IPS DF 6.9 (cell line): ENCODE measurements around the gene HYAL1.
"Not testable (repeated sequence)": the region's sequence is repeated elsewhere in the genome, so short reads cannot be mapped to it uniquely, and the experiment has no call there.

Experiments
- DNase-seq: peaks from one replicate; pipeline ENCODE4 v3.0.0-alpha.2; 2013; ENCODE audit warnings: low read depth, low spot score
- H3K27ac ChIP-seq: one replicate; pipeline ENCODE4 v1.5.1; 2013; ENCODE audit warnings: low read length, control low read depth
- H3K27me3 ChIP-seq: 2 replicates; pipeline ENCODE4 v1.6.1; 2013; ENCODE audit warnings: mild to moderate bottlenecking, low read length; ENCODE audit not compliant: control insufficient read depth, insufficient read depth
- H3K36me3 ChIP-seq: 2 replicates; pipeline ENCODE4 v1.6.1; 2013; ENCODE audit warnings: low read length; ENCODE audit not compliant: control insufficient read depth, insufficient read depth
- H3K4me1 ChIP-seq: 2 replicates; pipeline ENCODE4 v1.6.1; 2013; ENCODE audit warnings: low read length; ENCODE audit not compliant: control insufficient read depth, insufficient read depth
- H3K4me3 ChIP-seq: 2 replicates; pipeline ENCODE4 v1.5.1; 2013; ENCODE audit warnings: mild to moderate bottlenecking, low read length
- H3K9me3 ChIP-seq: 2 replicates; pipeline ENCODE4 v1.6.1; 2013; ENCODE audit warnings: low read length, inconsistent platforms; ENCODE audit not compliant: control insufficient read depth, insufficient read depth
- WGBS: extraction: QIAGEN DNeasy Blood & Tissue Kit; methylation state at CpG from one replicate; pipeline ENCODE4 v1.1.7; 2013; ENCODE audit warnings: mixed read lengths, missing lambda C conversion rate; ENCODE audit not compliant: insufficient read length, insufficient coverage; 5-methylcytosine and 5-hydroxymethylcytosine counted together

HYAL1 gene

DNA sequence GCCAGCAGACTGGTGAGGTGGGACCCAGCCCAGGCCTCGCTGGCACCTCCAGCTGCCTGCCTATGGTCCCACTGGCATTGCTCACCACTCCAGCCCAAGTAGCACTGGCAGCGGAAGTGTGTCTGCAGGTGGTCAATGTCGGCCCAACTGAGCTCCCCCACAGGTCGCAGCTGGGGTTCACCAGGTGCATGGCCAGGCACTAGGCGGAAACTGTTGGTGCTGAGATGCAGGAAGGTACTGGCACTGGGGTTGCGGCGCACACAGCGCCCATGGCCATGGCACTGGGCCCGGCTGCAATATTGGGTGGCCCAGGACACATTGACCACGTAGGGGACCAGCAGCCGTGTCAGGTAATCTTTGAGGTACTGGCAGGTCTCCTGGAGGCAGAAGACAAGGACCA, 14.8 kb upstream of the HYAL1 start:
- no peaks in the 10 kb centered on the region for H3K27me3 ChIP-seq
- no peak overlapping the region for H3K4me3 ChIP-seq
- peaks cover 27% of the 10 kb centered on the region for H3K36me3 ChIP-seq
- no peak overlapping the region for H3K27ac ChIP-seq
- WGBS: no CpG with 5 or more reads among the region's 11 CpGs
- peaks cover 5% of the 10 kb centered on the region; the same call in 1 of the 2 replicates for H3K4me1 ChIP-seq
- no peak for DNase-seq
- no peaks in the 10 kb centered on the region for H3K9me3 ChIP-seq

DNA sequence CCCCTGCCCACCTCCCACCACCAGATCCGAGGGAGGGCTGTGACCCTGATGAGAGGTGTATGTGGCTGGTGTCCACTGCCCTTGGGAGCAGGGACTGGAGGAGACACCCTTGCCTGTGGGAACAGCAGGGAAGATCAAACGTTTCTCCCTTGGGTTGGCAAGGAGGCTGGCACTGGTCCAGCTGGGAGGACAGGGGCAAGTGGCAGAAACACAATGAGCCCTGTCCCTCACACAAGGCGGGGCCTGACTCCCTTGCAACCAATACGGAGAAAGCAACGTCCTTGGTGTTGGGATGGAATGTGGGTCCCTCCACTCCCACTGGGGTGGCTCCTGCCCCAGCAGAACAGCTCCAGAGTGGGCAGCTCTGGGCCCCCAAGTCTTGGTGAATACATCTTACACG, 13.9 kb upstream of the HYAL1 start:
- no peak for DNase-seq
- no peaks in the 10 kb centered on the region for H3K27me3 ChIP-seq
- H3K4me1 ChIP-seq: peaks cover 5% of the 10 kb centered on the region; the same call in 1 of the 2 replicates
- no peak overlapping the region for H3K27ac ChIP-seq
- no peaks in the 10 kb centered on the region for H3K9me3 ChIP-seq
- no CpG with 5 or more reads among the region's 6 CpGs for WGBS
- peaks cover 27% of the 10 kb centered on the region for H3K36me3 ChIP-seq
- no peak overlapping the region for H3K4me3 ChIP-seq

DNA sequence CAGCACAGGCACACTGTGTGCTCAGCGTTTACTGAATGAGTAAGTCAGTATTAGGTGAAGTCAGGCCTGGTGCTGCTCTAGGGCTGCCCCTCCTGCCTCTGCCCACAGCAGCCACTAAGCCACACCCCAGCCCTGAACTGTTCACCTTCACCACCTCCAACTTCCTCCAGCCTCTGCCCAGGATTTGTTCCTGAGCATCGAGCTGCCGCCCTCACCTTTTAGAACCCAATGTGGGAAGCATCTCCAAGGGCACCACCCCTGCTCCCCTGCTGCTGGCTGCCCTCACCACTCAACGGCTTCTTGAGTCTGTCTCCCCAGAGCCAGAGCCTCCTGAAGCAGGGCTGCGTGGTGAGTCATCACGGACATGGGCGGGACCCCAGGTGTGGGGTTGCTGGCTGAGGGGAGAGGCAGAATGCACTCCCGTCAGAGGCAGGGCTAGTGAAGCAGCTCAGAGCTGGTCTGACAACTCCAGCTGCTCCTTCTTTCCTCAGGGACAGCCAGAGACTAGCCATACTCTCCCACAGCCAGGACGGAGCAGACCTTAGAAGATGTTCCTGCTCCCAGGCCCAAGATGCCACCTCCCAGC, 13.4 kb upstream of the HYAL1 start:
- Histone ChIP-seq H3K36me3 (peaks cover 27% of the 10 kb centered on the region), H3K4me1 (peaks cover 5% of the 10 kb centered on the region; the same call in 1 of the 2 replicates), H3K4me3 (no peak overlapping the region), H3K27me3 (no peaks in the 10 kb centered on the region), H3K9me3 (no peaks in the 10 kb centered on the region), H3K27ac (no peak overlapping the region)
- no CpG with 5 or more reads among the region's 9 CpGs for WGBS
- no peak for DNase-seq

DNA sequence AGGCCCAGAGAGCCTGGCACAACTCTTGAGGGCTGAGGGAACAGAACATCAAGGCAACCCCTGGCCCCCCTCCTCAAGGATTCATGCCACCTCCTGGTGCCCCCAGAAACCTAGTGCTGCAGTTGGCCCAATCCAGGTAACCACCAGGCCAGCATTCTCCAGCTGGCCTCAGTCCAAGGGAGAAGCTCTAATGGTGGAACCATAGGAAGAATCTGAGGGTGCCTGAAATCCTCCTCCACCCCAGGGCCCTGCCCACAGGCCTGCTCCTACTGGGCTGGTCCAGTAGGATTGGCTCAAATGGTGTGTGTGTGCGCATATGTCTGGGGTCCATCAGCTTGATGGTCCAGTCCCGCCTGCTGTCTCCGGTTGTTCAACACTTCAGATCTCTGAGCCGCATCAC, 11.4 kb upstream of the HYAL1 start:
- H3K9me3 ChIP-seq: no peaks in the 10 kb centered on the region
- no peak overlapping the region for H3K27ac ChIP-seq
- H3K4me3 ChIP-seq: no peak overlapping the region
- peaks cover 27% of the 10 kb centered on the region for H3K36me3 ChIP-seq
- DNase-seq: no peak
- H3K4me1 ChIP-seq: peaks cover under 1% of the 10 kb centered on the region; the same call in 1 of the 2 replicates
- WGBS: no CpG with 5 or more reads among the region's 4 CpGs
- no peaks in the 10 kb centered on the region for H3K27me3 ChIP-seq

DNA sequence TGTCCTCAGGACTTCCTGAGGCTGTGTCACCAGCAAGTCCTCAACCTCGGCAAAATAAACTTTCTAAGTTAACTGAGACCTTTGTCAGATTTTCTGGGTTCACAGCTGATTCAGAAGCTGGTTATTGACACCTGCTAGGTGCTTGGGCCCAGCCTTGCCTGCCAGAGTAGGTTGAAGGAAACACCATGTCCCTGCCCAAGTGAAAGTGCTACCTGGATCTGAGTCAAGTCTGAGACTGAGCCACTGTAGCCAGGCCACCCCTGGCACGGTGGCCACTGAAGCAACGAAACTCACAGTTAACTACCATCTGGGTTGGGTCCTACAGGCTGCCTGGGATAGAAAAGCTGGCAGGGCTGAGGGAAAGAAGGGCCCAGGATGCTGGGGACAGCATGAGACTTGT, 11.0 kb upstream of the HYAL1 start:
- Histone ChIP-seq H3K4me3 (no peak overlapping the region), H3K27ac (no peak overlapping the region), H3K27me3 (no peaks in the 10 kb centered on the region), H3K4me1 (no peaks in the 10 kb centered on the region), H3K36me3 (peaks cover 24% of the 10 kb centered on the region), H3K9me3 (no peaks in the 10 kb centered on the region)
- no CpG with 5 or more reads among the region's 3 CpGs for WGBS
- no peak for DNase-seq

DNA sequence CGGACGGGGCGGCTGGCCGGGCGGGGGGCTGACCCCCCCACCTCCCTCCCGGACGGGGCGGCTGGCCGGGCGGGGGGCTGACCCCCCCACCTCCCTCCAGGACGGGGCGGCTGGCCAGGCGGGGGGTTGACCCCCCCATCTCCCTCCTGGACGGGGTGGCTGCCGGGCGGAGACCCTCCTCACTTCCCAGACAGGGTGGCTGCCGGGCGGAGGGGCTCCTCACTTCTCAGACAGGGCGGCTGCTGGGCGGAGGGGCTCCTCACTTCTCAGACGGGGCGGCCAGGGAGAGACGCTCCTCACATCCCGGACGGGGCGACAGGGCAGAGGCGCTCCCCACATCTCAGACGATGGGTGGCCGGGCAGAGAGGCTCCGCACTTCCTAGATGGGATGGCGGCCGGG, 8.7 kb upstream of the HYAL1 start:
- H3K4me1 ChIP-seq, DNase-seq, H3K36me3 ChIP-seq, H3K4me3 ChIP-seq, H3K27me3 ChIP-seq, H3K9me3 ChIP-seq, H3K27ac ChIP-seq: not testable (repeated sequence)
- no CpG with 5 or more reads among the region's 32 CpGs for WGBS

DNA sequence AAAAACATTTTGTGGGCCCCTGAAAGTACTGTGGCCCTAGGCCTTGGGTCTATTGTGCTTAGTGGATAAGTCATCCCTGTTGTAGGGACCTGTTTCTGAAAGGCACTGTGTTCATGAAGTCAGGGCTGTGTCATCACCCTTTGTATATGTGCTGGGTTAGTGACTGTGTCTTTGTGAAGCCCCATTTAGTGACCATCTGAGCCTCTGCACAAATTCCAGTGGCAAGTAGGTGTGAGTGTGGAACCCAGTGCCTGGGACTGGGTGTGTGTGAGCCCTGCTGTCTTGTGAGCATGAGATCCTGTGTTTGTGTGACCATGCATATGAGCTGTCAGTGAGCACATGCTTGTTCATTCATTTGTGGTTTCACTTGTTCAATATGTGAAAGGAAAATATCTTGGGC, 1.2 kb upstream of the HYAL1 start:
- Histone ChIP-seq H3K36me3 (no peaks in the 10 kb centered on the region), H3K27me3 (no peaks in the 10 kb centered on the region), H3K4me1 (no peaks in the 10 kb centered on the region), H3K27ac (no peak overlapping the region), H3K4me3 (no peak overlapping the region), H3K9me3 (no peaks in the 10 kb centered on the region)
- DNase-seq: no peak

DNA sequence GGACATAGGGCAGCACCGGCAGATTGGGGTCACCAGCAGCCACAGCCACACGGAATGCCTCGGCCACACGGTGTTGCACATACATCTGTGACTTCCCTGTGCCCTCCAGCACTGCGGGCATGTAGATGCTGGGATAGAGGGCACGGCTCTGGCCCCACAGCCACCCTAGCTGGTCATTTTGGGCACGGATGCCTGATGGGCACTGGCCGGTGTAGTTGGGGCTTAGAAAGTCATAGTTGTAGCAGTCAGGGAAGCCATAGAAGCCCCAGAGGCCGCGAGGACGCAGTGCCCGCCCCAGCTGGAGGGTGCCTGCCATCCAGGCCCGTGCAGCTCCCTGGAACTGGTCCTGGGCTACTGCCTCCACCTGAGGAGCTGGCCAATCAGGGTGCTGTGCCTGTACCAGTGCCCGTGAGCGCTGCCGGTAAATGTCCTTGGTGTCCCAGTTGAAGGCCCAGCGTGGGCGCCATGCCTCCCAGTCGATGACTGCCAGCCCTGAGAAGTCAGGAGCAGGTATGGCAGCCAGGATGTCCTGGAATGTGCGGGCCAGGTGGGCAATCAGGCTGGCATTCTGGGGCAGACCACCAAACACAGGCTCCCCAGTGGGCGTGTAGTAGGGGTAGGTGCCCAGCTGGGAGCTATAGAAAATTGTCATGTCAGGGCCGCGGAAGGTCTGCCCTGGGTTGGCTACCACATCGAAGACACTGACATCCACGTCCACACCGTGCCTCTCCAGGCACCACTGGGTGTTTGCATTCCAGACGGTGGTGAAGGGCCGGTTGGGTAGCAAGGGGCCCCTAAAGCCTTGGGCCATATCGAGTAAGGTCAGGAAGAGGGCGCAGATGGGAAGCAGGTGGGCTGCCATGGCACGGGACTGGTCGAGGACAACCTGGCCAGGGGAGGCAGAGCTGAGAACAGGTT, 1.0 kb downstream of the HYAL1 start:
- no peaks in the 10 kb centered on the region for H3K36me3 ChIP-seq
- H3K4me3 ChIP-seq: no peak overlapping the region
- no peaks in the 10 kb centered on the region for H3K4me1 ChIP-seq
- H3K27me3 ChIP-seq: no peaks in the 10 kb centered on the region
- WGBS: no CpG with 5 or more reads among the region's 32 CpGs
- DNase-seq: no peak
- H3K9me3 ChIP-seq: no peaks in the 10 kb centered on the region
- no peak overlapping the region for H3K27ac ChIP-seq

DNA sequence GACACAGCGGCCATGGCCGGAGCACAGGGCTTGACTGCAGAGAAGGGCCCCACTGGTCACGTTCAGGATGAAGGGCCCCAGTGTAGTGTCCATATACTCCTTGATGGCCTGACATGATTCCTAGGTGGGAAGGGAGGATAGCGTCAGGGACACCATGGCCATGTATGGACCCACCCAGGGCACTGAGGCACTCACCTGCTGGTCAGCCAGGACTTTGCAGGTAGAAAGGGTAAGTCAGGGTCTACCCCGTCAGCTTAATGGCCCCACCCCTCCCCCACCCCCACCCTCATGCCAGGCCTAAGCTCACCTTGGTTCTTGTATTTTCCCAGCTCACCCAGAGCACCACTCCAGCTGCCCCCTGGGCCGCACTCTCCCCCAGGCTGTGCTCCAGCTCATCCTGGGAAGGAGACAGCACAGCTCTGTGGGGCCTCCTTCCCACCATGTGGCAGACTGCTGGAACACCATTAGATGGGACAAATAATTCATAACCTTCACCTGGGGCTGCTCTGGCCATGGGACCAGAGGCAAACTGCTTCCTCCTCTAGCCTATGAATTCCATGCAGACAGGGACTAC, 2.6 kb downstream of the HYAL1 start:
- Histone ChIP-seq H3K4me3 (no peak overlapping the region), H3K9me3 (no peaks in the 10 kb centered on the region), H3K4me1 (no peaks in the 10 kb centered on the region), H3K27ac (no peak overlapping the region), H3K36me3 (no peaks in the 10 kb centered on the region), H3K27me3 (no peaks in the 10 kb centered on the region)
- no CpG with 5 or more reads among the region's 6 CpGs for WGBS
- DNase-seq: no peak

DNA sequence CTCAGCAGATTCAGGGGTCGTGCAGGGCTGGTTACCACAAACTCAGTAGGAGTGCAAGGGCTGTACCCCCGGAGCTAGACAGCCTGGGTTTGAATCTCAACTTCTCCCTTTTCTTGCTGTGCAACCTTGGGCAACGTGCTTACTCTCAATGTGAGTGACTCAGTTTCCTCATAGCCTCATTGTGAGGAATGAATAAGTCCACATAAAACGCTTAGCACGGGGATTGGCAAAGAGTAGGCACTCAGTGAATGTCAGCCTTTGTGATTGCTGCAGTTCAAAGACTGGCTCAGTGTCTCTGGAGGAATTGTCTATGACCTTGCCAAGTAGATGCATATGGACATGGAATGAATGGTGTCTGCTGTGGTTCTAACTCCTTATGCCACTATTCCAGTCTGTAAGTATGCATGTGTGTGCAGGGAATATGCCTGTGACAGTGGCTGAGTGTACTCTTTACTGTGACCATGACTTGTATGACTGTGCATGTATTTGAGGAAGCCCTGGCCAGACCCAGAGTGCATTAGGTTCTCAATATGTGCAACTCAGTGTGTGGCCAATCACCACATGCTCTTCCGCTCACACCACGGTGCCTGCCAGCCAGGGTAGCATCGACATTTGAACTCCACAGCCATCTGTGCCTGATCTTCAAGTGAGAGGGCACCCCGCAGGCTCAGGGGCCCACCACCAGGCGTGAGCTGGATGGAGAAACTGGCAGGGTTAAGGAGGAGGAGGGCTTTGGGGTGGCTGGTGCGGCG, 3.3 kb downstream of the HYAL1 start:
- H3K36me3 ChIP-seq: no peaks in the 10 kb centered on the region
- no peak overlapping the region for H3K27ac ChIP-seq
- no CpG with 5 or more reads among the region's 12 CpGs for WGBS
- no peak overlapping the region; the same call in 1 of the 2 replicates for H3K4me3 ChIP-seq
- H3K27me3 ChIP-seq: no peaks in the 10 kb centered on the region
- H3K4me1 ChIP-seq: no peaks in the 10 kb centered on the region
- DNase-seq: no peak
- no peaks in the 10 kb centered on the region for H3K9me3 ChIP-seq
